HL-60/S4 treated with phorbol 12-myristate 13-acetate at 8.2 ng/mL for 4 days and 3 days (cell line): ENCODE results near the gene ACACB.

Experiments
- in situ Hi-C: fragments of 300-500 bp; cut with MboI; formaldehyde crosslinking; loops from 2 replicates; pipeline ENCODE4 v1.15.0; 2022; ENCODE audit warnings: low sequenced_read_pairs

Gene ACACB

GRCh38 chr12:109292342-109292711, 175.9 kb downstream of the ACACB start:
- in situ Hi-C loops: no loop called here

GRCh38 chr12:109293106-109293505, 176.7 kb downstream of the ACACB start:
- in situ Hi-C loops: no loop called here

- in situ Hi-C loops: no loop called here
Observed at GRCh38 chr12:109294286-109294796, 178.0 kb downstream of the ACACB start.

GRCh38 chr12:109295764-109296425, 179.5 kb downstream of the ACACB start:
- in situ Hi-C loops: no loop called here

GRCh38 chr12:109296431-109296830, 180.0 kb downstream of the ACACB start:
- in situ Hi-C loops: no loop called here

- in situ Hi-C loops: no loop called here
Observed at GRCh38 chr12:109299849-109300248, 183.5 kb downstream of the ACACB start.

GRCh38 chr12:109301643-109302168, 185.3 kb downstream of the ACACB start:
- in situ Hi-C loops: no loop called here

- in situ Hi-C loops: no loop called here
Observed at GRCh38 chr12:109302358-109302757, 186.0 kb downstream of the ACACB start.

GRCh38 chr12:109302770-109303169, 186.4 kb downstream of the ACACB start:
- in situ Hi-C loops: no loop called here

- in situ Hi-C loops: no loop called here
Observed at GRCh38 chr12:109304485-109304884, 188.1 kb downstream of the ACACB start.

GRCh38 chr12:109305547-109305946, 189.2 kb downstream of the ACACB start:
- in situ Hi-C loops: no loop called here

- in situ Hi-C loops: no loop called here
Observed at GRCh38 chr12:109307051-109307450, 190.7 kb downstream of the ACACB start.

GRCh38 chr12:109308534-109309380, 192.4 kb downstream of the ACACB start, which contains the start of gene FOXN4:
Gene FOXN4, minus strand, starts transcription at chr12:109309284. Its CDS starts 963 bp downstream, at chr12:109308321.
- in situ Hi-C loops: no loop called here

- in situ Hi-C loops: no loop called here
Observed at GRCh38 chr12:109309381-109310246, 193.2 kb downstream of the ACACB start.

- in situ Hi-C loops: no loop called here
Observed at GRCh38 chr12:109310247-109311125, 194.1 kb downstream of the ACACB start.
